Motor neuron (in vitro differentiated cells): ENCODE measurements around the gene RNF38. TPM values are rescaled to one million over a fixed set of nuclear protein-coding genes. Genes with fewer than 3 reads are reported as not detected.
"Not testable (repeated sequence)": the region's sequence is repeated elsewhere in the genome, so short reads cannot be mapped to it uniquely, and the experiment has no call there.

Source experiments
- ATAC-seq, 8 experiments: fragments of 200-7000 bp; cut with Tn5 transposase; replicated peaks in 6 of 8; 2 replicates each; pipeline ENCODE4 v1.8.0; 2021; ENCODE audit warnings: mild to moderate bottlenecking in 8 of 8, moderate library complexity in 8 of 8
- H3K27ac ChIP-seq, 2 donors: fragments of 250-450 bp; sonication (Bioruptor Pico); 2 replicates each; pipeline ENCODE4 v1.9.0; 2021; ENCODE audit warnings: antibody characterized with exemption in 2 of 2, mild to moderate bottlenecking in 2 of 2, moderate library complexity in 1 of 2
- H3K4me1 ChIP-seq, 2 donors: fragments of 250-450 bp; sonication (Bioruptor Pico); replicated peaks in 1 of 2; 2 replicates each; pipeline ENCODE4 v1.6.1; 2021; ENCODE audit warnings: antibody characterized with exemption in 2 of 2, mild to moderate bottlenecking in 2 of 2, moderate library complexity in 1 of 2
- H3K4me3 ChIP-seq, 5 donors: fragments of 250-450 bp; sonication (Bioruptor Pico); 2 replicates each; pipeline ENCODE4 v1.9.0; 2021; ENCODE audit warnings: antibody characterized with exemption in 5 of 5, mild to moderate bottlenecking in 5 of 5, moderate library complexity in 4 of 5
- WGBS, 10 experiments: fragments of 450-650 bp; shearing (Covaris generic); methylation state at CpG; one replicate each; pipeline ENCODE4 v1.0.0; 2022; 5-methylcytosine and 5-hydroxymethylcytosine counted together
- in situ Hi-C, 9 experiments: fragments of 400-800 bp; cut with MboI; loops; one replicate each; pipeline ENCODE4 v1.15.0; 2021; ENCODE audit warnings: low sequenced_read_pairs in 9 of 9, low pct_unique_long_range_greater_than_20kb in 2 of 9; ENCODE audit not compliant: unreplicated experiment in 9 of 9
- total RNA-seq, 8 experiments: library from RNA; unstranded; fragments of 300-600 nt; gene quantifications; 2 replicates each; pipeline versions ENCODE4 v1.2.3 to v1.2.4, GENCODE V29; 2022

Gene RNF38
- total RNA-seq: 10 to 100 TPM in 7 of 8 experiments, 1 to 10 TPM in 1; 5.2 to 37.1 (median 24.0) TPM

DNA sequence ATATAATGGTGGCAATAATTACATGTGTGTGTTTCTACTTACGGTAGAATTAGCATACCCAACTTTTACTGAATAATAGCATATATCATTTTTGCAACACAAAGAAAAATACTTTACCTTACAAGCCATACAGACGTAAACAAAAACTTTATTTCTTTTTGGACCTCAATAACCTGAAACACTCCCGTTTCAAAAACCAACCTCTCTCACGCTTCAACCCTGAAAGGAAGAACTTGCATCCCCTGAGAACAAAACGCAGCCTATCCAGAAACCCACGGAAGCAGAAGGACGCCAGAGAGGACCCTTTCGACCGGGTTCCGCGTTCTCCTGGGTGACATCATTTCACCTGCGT lies at the start of gene RNF38:
TSS of gene RNF38 (minus strand) at position 290 of the 352 bp plus-strand sequence. CDS start at position 129, 161 bp downstream.
- no peak for ATAC-seq
- in situ Hi-C loops: loop anchor here in 7 of 9 experiments (10.0 to 25.0 kb wide), 6 partner anchors 137 to 337 kb away; partner anchors contain the start of gene MELK (in 3 of the 7)

DNA sequence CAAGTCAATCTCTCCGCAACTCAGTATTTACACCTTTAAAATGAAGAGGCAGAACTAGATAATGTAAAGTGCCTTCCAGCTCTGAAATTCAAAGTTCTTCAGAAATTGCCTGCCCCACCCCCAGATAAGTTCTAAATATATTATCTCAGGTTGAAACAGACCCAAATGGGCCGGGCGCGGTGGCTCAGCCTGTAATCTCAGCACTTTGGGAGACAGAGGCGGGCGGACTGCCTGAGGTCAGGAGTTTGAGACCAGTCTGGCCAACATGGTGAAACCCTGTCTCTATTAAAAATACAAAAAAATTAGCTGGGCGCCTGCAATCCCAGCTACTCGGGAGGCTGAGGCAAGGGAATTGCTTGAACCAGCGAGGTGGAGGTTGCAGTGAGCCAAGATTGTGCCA lies 48.5 kb upstream of the RNF38 start:
- not testable (repeated sequence) for H3K4me1 ChIP-seq, H3K4me3 ChIP-seq, ATAC-seq, H3K27ac ChIP-seq
- 78 to 100% (median 95%) methylated on average over 1 to 9 of the region's 9 CpGs; no CpG with 5 or more reads in 2 of the 10 experiments for WGBS, 10 experiments
- in situ Hi-C loops: loop anchor here in 1 of 9 experiments (5.0 kb wide), 1 partner anchor 41 kb away; no protein-coding TSS in a partner anchor

More for the DNA sequence above, at the start of gene RNF38:
- Histone ChIP-seq H3K4me1 (peaks cover 8 to 14% of the 10 kb centered on the region in 2 donors), H3K4me3 (peak within 1 kb of the TSS; percentile 64 to 92 (median 85)), H3K27ac (peak within 1 kb of the TSS; percentile 96 to 98)
- 0 to 17% (median 0%) methylated on average over 1 to 12 of the region's 12 CpGs; no CpG with 5 or more reads in 2 of the 10 experiments for WGBS, 10 experiments

GRCh38 chr9:36448017-36448416 lies 47.9 kb upstream of the RNF38 start:
- H3K4me1 ChIP-seq: peaks cover 2 to 5% of the 10 kb centered on the region in 2 donors
- no peak overlapping the region for H3K4me3 ChIP-seq
- no peak for ATAC-seq
- H3K27ac ChIP-seq: no peak overlapping the region
- 17 to 80% (median 43%) methylated on average over 1 of the region's 1 CpG; no CpG with 5 or more reads in 4 of the 10 experiments for WGBS, 10 experiments
- in situ Hi-C loops: loop anchor here in 1 of 9 experiments (5.0 kb wide), 1 partner anchor 41 kb away; no protein-coding TSS in a partner anchor

GRCh38 chr9:36446678-36447077 lies 46.6 kb upstream of the RNF38 start:
- H3K4me1 ChIP-seq, ATAC-seq, H3K4me3 ChIP-seq, H3K27ac ChIP-seq: not testable (repeated sequence)
- in situ Hi-C loops: loop anchor here in 1 of 9 experiments (5.0 kb wide), 1 partner anchor 39 kb away; no protein-coding TSS in a partner anchor
- 73 to 100% (median 91%) methylated on average over 2 to 8 of the region's 10 CpGs; no CpG with 5 or more reads in 4 of the 10 experiments for WGBS, 10 experiments

GRCh38 chr9:36445800-36446361 lies 45.8 kb upstream of the RNF38 start:
- in situ Hi-C loops: loop anchor here in 1 of 9 experiments (5.0 kb wide), 1 partner anchor 39 kb away; no protein-coding TSS in a partner anchor
- no peak overlapping the region for H3K27ac ChIP-seq
- peak in 1 of 8 experiments; percentile 11 for ATAC-seq
- no peak overlapping the region for H3K4me3 ChIP-seq
- peaks cover 2 to 5% of the 10 kb centered on the region in 2 donors for H3K4me1 ChIP-seq
- WGBS, 10 experiments: 49 to 93% (median 80%) methylated on average over 2 to 5 of the region's 5 CpGs; no CpG with 5 or more reads in 3 of the 10 experiments

GRCh38 chr9:36444203-36444602 lies 44.1 kb upstream of the RNF38 start:
- in situ Hi-C loops: no loop called here
- Histone ChIP-seq H3K4me1 (peaks cover 2 to 5% of the 10 kb centered on the region in 2 donors), H3K4me3 (no peak overlapping the region), H3K27ac (no peak overlapping the region)
- no peak for ATAC-seq
- WGBS, 10 experiments: 7 to 75% (median 50%) methylated on average over 1 to 2 of the region's 2 CpGs

DNA sequence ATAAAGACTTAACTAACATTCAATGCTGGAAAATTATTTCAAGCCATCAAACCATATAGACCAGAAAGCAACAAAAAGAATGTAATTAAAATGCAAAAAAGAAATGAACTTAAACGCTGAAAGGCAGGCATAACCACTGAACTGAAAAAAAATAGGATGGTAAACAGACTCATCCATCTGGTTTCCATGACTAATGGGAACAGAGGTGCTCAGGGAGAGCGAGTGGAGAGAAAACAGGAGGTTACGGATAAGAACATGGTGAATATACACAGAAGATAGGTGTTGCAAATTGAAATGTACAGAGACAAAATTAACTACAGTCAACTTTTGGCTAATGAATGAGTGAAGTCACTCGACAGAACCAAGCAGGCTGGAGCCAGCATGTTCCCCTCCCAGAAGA lies 43.5 kb upstream of the RNF38 start:
- Histone ChIP-seq H3K4me1 (peaks cover 2 to 5% of the 10 kb centered on the region in 2 donors), H3K27ac (no peak overlapping the region), H3K4me3 (no peak overlapping the region)
- in situ Hi-C loops: no loop called here
- WGBS, 10 experiments: 35 to 100% (median 79%) methylated on average over 2 to 4 of the region's 4 CpGs
- no peak for ATAC-seq

- no peak overlapping the region for H3K4me3 ChIP-seq
- in situ Hi-C loops: no loop called here
- peaks cover 2 to 5% of the 10 kb centered on the region in 2 donors for H3K4me1 ChIP-seq
- H3K27ac ChIP-seq: no peak overlapping the region
- 92 to 100% (median 100%) methylated on average over 1 to 3 of the region's 6 CpGs; no CpG with 5 or more reads in 6 of the 10 experiments for WGBS, 10 experiments
- ATAC-seq: no peak
These were observed 42.6 kb upstream of the RNF38 start for GRCh38 chr9:36442710-36443109.

DNA sequence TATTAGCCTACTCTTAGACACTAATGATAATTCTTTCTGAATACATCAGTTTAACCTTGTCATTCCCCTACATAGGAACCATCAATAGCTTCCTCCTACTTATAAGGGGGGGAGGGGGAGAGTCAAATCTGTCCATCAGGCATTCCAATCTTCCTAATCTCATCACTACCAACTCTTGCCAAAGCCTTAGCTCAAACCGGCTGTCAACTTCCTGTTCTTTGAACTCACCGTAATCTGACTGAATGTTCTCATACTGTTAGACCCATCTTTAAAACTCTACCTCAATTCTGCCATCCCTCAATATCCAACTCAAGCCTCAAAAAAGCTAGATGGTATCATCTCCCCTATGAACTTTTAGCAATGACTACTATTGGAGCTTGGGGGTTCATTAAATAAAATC lies 41.9 kb upstream of the RNF38 start:
- 20 to 100% (median 88%) methylated on average over 1 to 2 of the region's 2 CpGs; no CpG with 5 or more reads in 1 of the 10 experiments for WGBS, 10 experiments

DNA sequence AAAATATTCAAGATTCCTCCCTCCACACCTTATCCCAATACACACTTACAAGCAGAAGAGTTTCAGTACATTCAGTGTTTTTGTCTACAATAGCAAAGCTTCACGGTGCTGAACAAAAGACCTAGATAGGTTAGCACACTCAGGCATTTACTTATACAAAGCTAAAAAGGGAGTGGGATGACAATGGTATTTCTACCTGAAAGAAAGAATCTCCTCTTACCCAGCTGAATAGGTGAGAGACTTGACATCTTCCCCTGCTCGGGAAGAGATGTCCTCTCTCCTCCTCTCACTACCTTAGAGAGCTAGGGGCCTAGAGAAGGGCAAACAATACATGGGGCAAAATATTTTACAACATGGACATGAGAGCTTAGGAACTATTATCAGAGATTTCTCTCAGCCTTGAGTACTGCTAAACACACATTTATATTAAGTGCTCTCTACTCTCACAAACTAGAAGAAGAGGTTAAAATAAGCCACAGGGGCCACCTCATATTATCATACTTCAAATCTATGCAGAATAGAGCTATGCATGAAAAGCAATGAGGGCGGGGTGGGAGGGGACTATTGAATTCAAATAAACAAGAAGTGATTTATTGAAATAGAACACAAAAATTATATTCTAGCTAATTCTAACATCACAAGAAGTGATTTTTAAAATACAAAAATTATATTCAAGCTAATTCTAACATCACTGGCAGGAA lies 38.6 kb upstream of the RNF38 start:
- Histone ChIP-seq H3K4me1 (peaks cover 0 to under 1% of the 10 kb centered on the region in 2 donors), H3K27ac (no peak overlapping the region), H3K4me3 (no peak overlapping the region)
- in situ Hi-C loops: no loop called here
- peak in 3 of 8 experiments; percentile 61 to 82 (median 78) for ATAC-seq
- 0 to 100% (median 75%) methylated on average over 1 to 2 of the region's 3 CpGs; no CpG with 5 or more reads in 1 of the 10 experiments for WGBS, 10 experiments

More for the DNA sequence above, 41.9 kb upstream of the RNF38 start:
- H3K27ac ChIP-seq: no peak overlapping the region
- in situ Hi-C loops: no loop called here
- peaks cover 2 to 5% of the 10 kb centered on the region in 2 donors for H3K4me1 ChIP-seq
- no peak overlapping the region for H3K4me3 ChIP-seq
- no peak for ATAC-seq

DNA sequence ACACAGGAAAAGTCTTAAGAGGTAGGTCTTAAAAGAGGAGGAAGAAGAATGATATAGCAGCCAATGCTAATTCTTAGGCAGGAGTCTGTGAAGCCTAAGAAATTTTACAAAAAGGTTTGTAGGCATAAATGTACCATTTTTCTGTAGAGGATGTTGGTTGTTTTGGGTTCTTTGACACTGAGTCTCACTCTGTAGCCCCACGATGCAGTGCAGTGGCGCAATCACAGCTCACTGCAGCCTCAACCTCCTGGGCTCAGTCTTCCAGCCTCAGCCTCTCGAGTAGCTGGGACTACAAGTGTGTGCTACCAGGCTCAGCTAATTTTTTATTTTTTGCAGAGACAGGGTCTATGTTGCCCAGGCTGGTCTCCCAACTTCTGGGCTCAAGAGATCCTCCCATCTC lies 37.7 kb upstream of the RNF38 start:
- Histone ChIP-seq H3K4me1 (no peaks in the 10 kb centered on the region), H3K27ac (no peak overlapping the region), H3K4me3 (no peak overlapping the region)
- in situ Hi-C loops: no loop called here
- WGBS, 10 experiments: 56 to 100% (median 88%) methylated on average over 1 to 3 of the region's 3 CpGs; no CpG with 5 or more reads in 4 of the 10 experiments
- ATAC-seq: no peak

GRCh38 chr9:36436909-36437308 lies 36.8 kb upstream of the RNF38 start:
- Histone ChIP-seq H3K27ac (no peak overlapping the region), H3K4me3 (no peak overlapping the region), H3K4me1 (no peaks in the 10 kb centered on the region)
- WGBS, 10 experiments: 40 to 100% (median 87%) methylated on average over 1 to 2 of the region's 2 CpGs; no CpG with 5 or more reads in 5 of the 10 experiments
- in situ Hi-C loops: no loop called here
- peak in 3 of 8 experiments; percentile 47 to 66 (median 53) for ATAC-seq

- WGBS, 10 experiments: 77 to 100% (median 96%) methylated on average over 2 to 6 of the region's 6 CpGs; no CpG with 5 or more reads in 2 of the 10 experiments
- in situ Hi-C loops: no loop called here
- no peak overlapping the region for H3K27ac ChIP-seq
- peaks cover 0 to 3% of the 10 kb centered on the region in 2 donors for H3K4me1 ChIP-seq
- no peak for ATAC-seq
- H3K4me3 ChIP-seq: no peak overlapping the region
These were observed 33.3 kb upstream of the RNF38 start for GRCh38 chr9:36433386-36433785.
